ENCODE results near the gene IFITM10. TPM values are rescaled to one million over a fixed set of nuclear protein-coding genes. Genes with fewer than 3 reads are reported as not detected.

Gene IFITM10
- polyA plus RNA-seq (2012; rRNA removed): 0.21 and 0.31 TPM in 2 replicates
- 0.13 and 0.24 TPM in 2 replicates for polyA plus RNA-seq (2012; cell fraction: cytosol; rRNA removed)
- 1.0 and 1.2 TPM in 2 replicates for polyA plus RNA-seq (2012; cell fraction: nucleus; rRNA removed)

DNA sequence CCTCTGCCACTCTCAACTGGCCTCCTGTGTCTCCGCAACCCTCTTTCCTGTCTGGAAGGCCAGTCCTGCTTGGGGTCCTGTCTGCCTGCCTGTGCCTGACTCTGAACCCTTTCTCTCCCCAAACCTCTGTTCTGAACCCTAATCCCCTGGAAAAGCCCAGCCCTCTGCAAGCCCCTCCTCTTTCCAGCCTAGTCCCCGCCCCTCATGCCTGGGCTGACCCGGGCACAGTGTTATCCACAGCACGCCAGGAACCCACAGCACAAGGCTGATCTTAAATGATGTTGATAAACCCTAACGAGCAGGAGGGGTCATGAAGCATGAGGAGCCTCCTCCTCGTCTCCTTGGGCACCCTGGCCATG lies at the start of gene IFITM10:
IFITM10 (minus strand) TSS at position 115 of the 359 bp plus-strand sequence. CDS start 153 bp downstream, outside the sequence.
- peak; percentile 51 for DNase-seq
- 0 out of 2 replicates have a peak, but pooled peaks cover 3% of the 10 kb centered on the region for H4K20me1 ChIP-seq (ENCODE audit: insufficient read depth)
- no peaks in the 10 kb centered on the region for H3K79me2 ChIP-seq (ENCODE audit: insufficient read depth)
- ChIA-PET CTCF (interaction anchor here (2.8 to 5.4 kb wide), 2 partner anchors 58 to 82 kb away, joined by 17 to 39 read pairs; no protein-coding TSS in a partner anchor), POLR2A (interaction anchor here (1.7 kb wide), 1 partner anchor 57 kb away, joined by 5 read pairs; no protein-coding TSS in a partner anchor)
- peaks cover 5% of the 10 kb centered on the region for H3F3A ChIP-seq (replicated peaks; ENCODE audit: insufficient read depth)
- H3K27me3 ChIP-seq (ENCODE audit: insufficient read depth): no peaks in the 10 kb centered on the region
- H3K4me3 ChIP-seq (ENCODE audit: low read depth in 2 of 2, low read length in 1 of 2): peak within 1 kb of the TSS in 1 of 2 experiments; percentile 50; a peak in 1 of 4 replicates
- no peaks in the 10 kb centered on the region for H3K9me2 ChIP-seq
- no peak within 1 kb of the TSS for H2AFZ ChIP-seq (ENCODE audit: low read depth)
- H3K4me1 ChIP-seq (ENCODE audit: control insufficient read depth in 1 of 2, insufficient read depth in 2 of 2, low read depth in 1 of 2, low read length in 1 of 2): peaks cover 0 to 71% of the 10 kb centered on the region in 2 experiments; a peak in 1 of 4 replicates
- TF ChIP-seq, protein P1, sequence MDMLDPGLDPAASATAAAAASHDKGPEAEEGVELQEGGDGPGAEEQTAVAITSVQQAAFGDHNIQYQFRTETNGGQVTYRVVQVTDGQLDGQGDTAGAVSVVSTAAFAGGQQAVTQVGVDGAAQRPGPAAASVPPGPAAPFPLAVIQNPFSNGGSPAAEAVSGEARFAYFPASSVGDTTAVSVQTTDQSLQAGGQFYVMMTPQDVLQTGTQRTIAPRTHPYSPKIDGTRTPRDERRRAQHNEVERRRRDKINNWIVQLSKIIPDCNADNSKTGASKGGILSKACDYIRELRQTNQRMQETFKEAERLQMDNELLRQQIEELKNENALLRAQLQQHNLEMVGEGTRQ (IDR thresholded peaks at IDR 0.05; ENCODE audit: borderline replicate concordance, low read depth, low read length): no peak
- TF ChIP-seq TCF12 (IDR thresholded peaks at IDR 0.05) (no peak), RAD21 (IDR thresholded peaks at IDR 0.05; ENCODE audit: low read length) (no peak), POLR2AphosphoS5 (IDR thresholded peaks at IDR 0.05; ENCODE audit: low read depth, low read length) (no peak), JUND (IDR thresholded peaks at IDR 0.05) (no peak), CHD2 (IDR thresholded peaks at IDR 0.05; ENCODE audit: low read length, partially characterized antibody) (no peak), GATA2 (CRISPR knock-in tag; IDR thresholded peaks at IDR 0.05) (no peak), FOSL2 (IDR thresholded peaks at IDR 0.05; ENCODE audit: borderline replicate concordance, low read depth) (no peak), SIN3A (IDR thresholded peaks at IDR 0.05; ENCODE audit: borderline replicate concordance, low read depth, low read length) (no peak), NFIC (IDR thresholded peaks at IDR 0.05; ENCODE audit: borderline replicate concordance) (no peak), FOXJ3 (CRISPR knock-in tag; IDR thresholded peaks at IDR 0.05) (no peak), SMC3 (IDR thresholded peaks at IDR 0.05; ENCODE audit: low read depth, low read length) (no peak), FOXM1 (IDR thresholded peaks at IDR 0.05; ENCODE audit: low read depth) (no peak), EZH2phosphoT487 (IDR thresholded peaks at IDR 0.05; ENCODE audit: borderline replicate concordance, low read depth) (no peak)
- TF ChIP-seq, protein P2, sequence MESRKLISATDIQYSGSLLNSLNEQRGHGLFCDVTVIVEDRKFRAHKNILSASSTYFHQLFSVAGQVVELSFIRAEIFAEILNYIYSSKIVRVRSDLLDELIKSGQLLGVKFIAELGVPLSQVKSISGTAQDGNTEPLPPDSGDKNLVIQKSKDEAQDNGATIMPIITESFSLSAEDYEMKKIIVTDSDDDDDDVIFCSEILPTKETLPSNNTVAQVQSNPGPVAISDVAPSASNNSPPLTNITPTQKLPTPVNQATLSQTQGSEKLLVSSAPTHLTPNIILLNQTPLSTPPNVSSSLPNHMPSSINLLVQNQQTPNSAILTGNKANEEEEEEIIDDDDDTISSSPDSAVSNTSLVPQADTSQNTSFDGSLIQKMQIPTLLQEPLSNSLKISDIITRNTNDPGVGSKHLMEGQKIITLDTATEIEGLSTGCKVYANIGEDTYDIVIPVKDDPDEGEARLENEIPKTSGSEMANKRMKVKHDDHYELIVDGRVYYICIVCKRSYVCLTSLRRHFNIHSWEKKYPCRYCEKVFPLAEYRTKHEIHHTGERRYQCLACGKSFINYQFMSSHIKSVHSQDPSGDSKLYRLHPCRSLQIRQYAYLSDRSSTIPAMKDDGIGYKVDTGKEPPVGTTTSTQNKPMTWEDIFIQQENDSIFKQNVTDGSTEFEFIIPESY (IDR thresholded peaks at IDR 0.05; ENCODE audit: borderline replicate concordance, low read depth): no peak
- TF ChIP-seq, protein P3, sequence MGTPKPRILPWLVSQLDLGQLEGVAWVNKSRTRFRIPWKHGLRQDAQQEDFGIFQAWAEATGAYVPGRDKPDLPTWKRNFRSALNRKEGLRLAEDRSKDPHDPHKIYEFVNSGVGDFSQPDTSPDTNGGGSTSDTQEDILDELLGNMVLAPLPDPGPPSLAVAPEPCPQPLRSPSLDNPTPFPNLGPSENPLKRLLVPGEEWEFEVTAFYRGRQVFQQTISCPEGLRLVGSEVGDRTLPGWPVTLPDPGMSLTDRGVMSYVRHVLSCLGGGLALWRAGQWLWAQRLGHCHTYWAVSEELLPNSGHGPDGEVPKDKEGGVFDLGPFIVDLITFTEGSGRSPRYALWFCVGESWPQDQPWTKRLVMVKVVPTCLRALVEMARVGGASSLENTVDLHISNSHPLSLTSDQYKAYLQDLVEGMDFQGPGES (IDR thresholded peaks at IDR 0.05; ENCODE audit: low read depth, low read length): no peak
- peaks cover 0 to 14% of the 10 kb centered on the region in 2 experiments for H3K36me3 ChIP-seq (replicated peaks in 1 of 2; ENCODE audit: control insufficient read depth in 1 of 2, insufficient read depth in 2 of 2, low read length in 1 of 2)
- WGBS (ENCODE audit: low lambda C conversion rate): 76% methylated on average over 6 of the region's 6 CpGs
- H3K4me2 ChIP-seq: peak within 1 kb of the TSS; percentile 71; the same call in 1 of the 2 replicates
- no peaks in the 10 kb centered on the region for H3K9me3 ChIP-seq
- H3K9ac ChIP-seq: no peak within 1 kb of the TSS
- peak within 1 kb of the TSS in 1 of 2 experiments; percentile 92; a peak in 2 of 4 replicates for H3K27ac ChIP-seq (ENCODE audit: low read depth in 2 of 2, low read length in 1 of 2)

All from SK-N-SH (cell line).